Measurements from ENCODE around the gene PEAK1.

GRCh38 chr15:77099741-77100463, 320.0 kb downstream of the PEAK1 start:
- TF ChIP-seq POLR2A (IDR thresholded peaks at IDR 0.05; ENCODE audit: low read length) (no peak), GATA1 (IDR thresholded peaks at IDR 0.05; ENCODE audit: low read depth, low read length) (no peak)

Measured in erythroblast (primary cell).